Astrocyte of the spinal cord (primary cell): ENCODE data around the gene PROKR1.

Experiments
- DNase-seq: peaks from one replicate; pipeline ENCODE4 v3.0.0; 2011; ENCODE audit warnings: low read depth, low spot score
- H3K4me3 ChIP-seq: 2 replicates; pipeline ENCODE4 v1.5.1; 2011; ENCODE audit warnings: low read depth, mild to moderate bottlenecking, low read length, moderate library complexity
- CTCF ChIP-seq: IDR thresholded peaks from 2 replicates; pipeline ENCODE4 v1.5.1; 2012; ENCODE audit warnings: low read depth, mild to moderate bottlenecking, low read length, inconsistent platforms
- in situ Hi-C: cut with HindIII; loops from 2 replicates; pipeline ENCODE4 v1.10.0; 2017; ENCODE audit warnings: low sequenced_read_pairs

PROKR1 gene

GRCh38 chr2:68653034-68653433, 9.7 kb downstream of the PROKR1 start:
- DNase-seq = no peak

GRCh38 chr2:68653538-68653982, 10.2 kb downstream of the PROKR1 start:
- in situ Hi-C loops = no loop called here
- peak; percentile 87 for DNase-seq
- H3K4me3 ChIP-seq = no peak overlapping the region
- no peak for TF ChIP-seq CTCF

More at GRCh38 chr2:68653034-68653433, 9.7 kb downstream of the PROKR1 start:
- no peak for TF ChIP-seq CTCF
- in situ Hi-C loops = no loop called here
- no peak overlapping the region for H3K4me3 ChIP-seq

- no peak for DNase-seq
- no peak for TF ChIP-seq CTCF
- no peak overlapping the region for H3K4me3 ChIP-seq
- in situ Hi-C loops = no loop called here
These were observed 14.9 kb downstream of the PROKR1 start for GRCh38 chr2:68658266-68658665.

GRCh38 chr2:68659081-68659480, 15.7 kb downstream of the PROKR1 start:
- in situ Hi-C loops = no loop called here
- no peak for TF ChIP-seq CTCF
- DNase-seq = no peak
- H3K4me3 ChIP-seq = no peak overlapping the region

- no peak for TF ChIP-seq CTCF
- in situ Hi-C loops = no loop called here
- DNase-seq = no peak
These were observed 17.3 kb downstream of the PROKR1 start for GRCh38 chr2:68660658-68661057.

GRCh38 chr2:68662466-68662865, 19.1 kb downstream of the PROKR1 start:
- no peak for TF ChIP-seq CTCF
- DNase-seq = no peak
- in situ Hi-C loops = no loop called here
- H3K4me3 ChIP-seq = no peak overlapping the region

More at GRCh38 chr2:68660658-68661057, 17.3 kb downstream of the PROKR1 start:
- no peak overlapping the region for H3K4me3 ChIP-seq
